ENCODE data around the gene TMEM123.

Gene TMEM123

GRCh38 chr11:102386136-102386734 lies 66.3 kb downstream of the TMEM123 start:
- DNase-seq (ENCODE audit: low spot score): no peak
- TF ChIP-seq CTCF (IDR thresholded peaks at IDR 0.05; ENCODE audit: extremely low read depth, missing control alignments): no peak

- TF ChIP-seq CTCF (IDR thresholded peaks at IDR 0.05; ENCODE audit: extremely low read depth, missing control alignments): no peak
- no peak for DNase-seq (ENCODE audit: low spot score)
These were observed 67.2 kb downstream of the TMEM123 start for GRCh38 chr11:102385085-102386007.

GRCh38 chr11:102384419-102385079 lies 68.0 kb downstream of the TMEM123 start:
- no peak for TF ChIP-seq CTCF (IDR thresholded peaks at IDR 0.05; ENCODE audit: extremely low read depth, missing control alignments)
- no peak for DNase-seq (ENCODE audit: low spot score)

- TF ChIP-seq CTCF (IDR thresholded peaks at IDR 0.05; ENCODE audit: extremely low read depth, missing control alignments): no peak
- DNase-seq (ENCODE audit: low spot score): no peak
These were observed 68.7 kb downstream of the TMEM123 start for GRCh38 chr11:102383839-102384238.

GRCh38 chr11:102382384-102382783 lies 70.2 kb downstream of the TMEM123 start:
- no peak for DNase-seq (ENCODE audit: low spot score)
- no peak for TF ChIP-seq CTCF (IDR thresholded peaks at IDR 0.05; ENCODE audit: extremely low read depth, missing control alignments)

- no peak for TF ChIP-seq CTCF (IDR thresholded peaks at IDR 0.05; ENCODE audit: extremely low read depth, missing control alignments)
- no peak for DNase-seq (ENCODE audit: low spot score)
These were observed 73.7 kb downstream of the TMEM123 start for GRCh38 chr11:102378818-102379217.

GRCh38 chr11:102377891-102378290 lies 74.7 kb downstream of the TMEM123 start:
- DNase-seq (ENCODE audit: low spot score): no peak
- TF ChIP-seq CTCF (IDR thresholded peaks at IDR 0.05; ENCODE audit: extremely low read depth, missing control alignments): no peak
